ENCODE results near the gene ZFR.

- no peak for TF ChIP-seq CTCF (IDR thresholded peaks at IDR 0.05)
- no peak for TF ChIP-seq ZFX (IDR thresholded peaks at IDR 0.05; ENCODE audit: borderline replicate concordance)
Observed at GRCh38 chr5:32369542-32370155, 74.9 kb downstream of the ZFR start.

All from 22Rv1 (cell line).